Ammon's horn (tissue), 1 donor: ENCODE results near the gene AGTR1.

Experiments used
- DNase-seq: peaks from one replicate; pipeline ENCODE4 v3.0.0-alpha.2; 2016; ENCODE audit warnings: low spot score

The AGTR1 gene

DNA sequence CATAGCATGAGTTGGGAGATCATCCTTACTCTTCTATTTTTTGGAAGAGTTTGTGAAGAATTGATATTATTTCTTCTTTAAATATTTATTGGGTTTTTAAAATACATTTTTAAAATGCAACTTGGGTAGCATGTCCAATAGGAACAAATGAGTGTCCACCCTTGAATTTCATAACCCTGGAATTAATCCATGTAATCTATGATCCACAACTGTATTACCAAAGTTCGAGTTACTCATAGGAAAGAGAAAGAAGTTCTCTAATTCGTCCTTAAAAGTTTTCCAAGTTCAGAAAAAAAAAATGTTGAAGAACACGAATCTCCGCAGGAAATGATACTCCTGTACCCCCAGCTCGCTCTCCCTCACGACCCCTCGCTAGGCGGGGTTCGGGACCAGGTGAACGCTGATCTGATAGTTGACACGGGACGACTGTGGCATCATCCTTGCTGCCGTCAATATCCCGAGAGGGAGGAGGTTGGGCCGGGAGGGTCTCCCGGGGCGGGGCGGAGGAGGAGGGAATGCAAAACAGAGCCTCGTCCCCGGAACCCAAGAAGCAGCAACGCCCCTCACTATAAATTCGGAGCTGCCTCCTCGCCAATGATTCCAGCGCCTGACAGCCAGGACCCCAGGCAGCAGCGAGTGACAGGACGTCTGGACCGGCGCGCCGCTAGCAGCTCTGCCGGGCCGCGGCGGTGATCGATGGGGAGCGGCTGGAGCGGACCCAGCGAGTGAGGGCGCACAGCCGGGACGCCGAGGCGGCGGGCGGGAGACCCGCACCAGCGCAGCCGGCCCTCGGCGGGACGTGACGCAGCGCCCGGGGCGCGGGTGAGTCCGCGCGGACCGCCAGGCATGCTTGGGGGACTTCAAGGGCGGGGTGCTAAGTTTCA is at the start of gene AGTR1:
TSS of gene AGTR1 (plus strand) at position 598 of the 884 bp plus-strand sequence. CDS start 43,133 bp downstream, outside the sequence.
- peak; percentile 3 for DNase-seq

DNA sequence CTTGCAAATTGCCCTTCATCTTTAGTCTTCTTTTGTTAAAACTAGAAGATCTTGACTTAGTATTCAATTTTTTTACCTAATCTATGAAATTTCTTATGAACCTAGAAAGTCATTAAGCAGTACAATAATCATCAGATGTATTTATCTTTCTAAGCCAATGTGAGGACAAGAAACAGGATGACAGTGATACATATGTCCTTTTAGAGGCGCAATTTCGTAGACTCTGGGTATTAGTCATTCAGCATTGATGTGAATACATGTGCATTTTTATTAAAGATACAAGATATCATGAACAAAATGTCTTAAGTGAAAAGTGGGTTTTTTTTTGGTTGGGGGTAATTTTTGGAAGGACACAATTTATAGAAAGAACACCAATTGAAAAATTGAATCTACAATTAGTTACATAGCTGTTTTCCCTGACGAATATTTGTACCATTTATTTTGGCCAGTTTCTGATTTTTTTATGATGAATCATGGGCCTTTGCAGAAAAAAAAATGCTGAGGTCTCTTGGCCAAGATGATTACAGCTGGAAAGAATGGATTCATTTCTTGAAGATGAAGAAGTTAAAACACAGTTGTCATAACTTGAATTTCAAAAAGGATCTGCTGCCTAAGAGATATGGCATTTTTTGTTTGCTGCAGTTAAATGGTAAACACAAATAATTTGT is 48.9 kb upstream of the AGTR1 start:
- no peak for DNase-seq

DNA sequence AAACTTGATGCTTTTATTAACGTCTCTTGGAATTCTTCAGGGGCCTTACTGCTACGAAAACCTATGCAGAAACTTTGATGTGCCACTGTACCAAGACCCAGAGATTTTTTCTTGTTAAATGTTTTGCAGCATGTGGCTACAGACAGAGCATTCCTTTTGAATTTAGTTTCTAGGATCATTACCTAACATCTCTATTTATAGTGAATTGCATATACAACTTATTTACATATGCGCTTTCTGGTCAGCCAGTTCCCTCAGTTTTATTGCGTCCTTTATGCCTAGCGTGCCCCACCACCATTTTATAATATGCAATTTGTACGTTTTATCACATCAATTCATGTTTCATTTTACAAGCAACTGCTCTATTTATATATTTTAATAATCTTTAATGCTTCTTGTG is 46.2 kb upstream of the AGTR1 start:
- DNase-seq, result no peak

DNA sequence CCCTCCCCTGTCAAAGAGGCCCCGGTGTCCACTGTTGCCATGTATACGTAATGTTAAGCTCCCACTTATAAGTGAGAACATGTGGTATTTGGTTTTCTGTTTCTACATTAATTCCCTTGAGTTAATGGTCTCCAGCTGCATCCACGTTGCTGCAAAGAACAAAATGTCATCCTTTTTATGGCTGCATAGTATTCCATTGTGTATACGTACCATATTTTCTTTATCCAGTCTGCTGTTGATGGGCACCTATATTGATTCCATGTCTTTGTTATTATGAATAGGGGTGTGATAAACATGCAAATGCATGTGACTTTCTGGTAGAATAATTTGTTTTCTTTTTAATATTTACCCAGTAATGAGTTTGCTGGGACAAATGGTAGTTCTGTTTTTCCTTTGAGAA is 43.3 kb upstream of the AGTR1 start:
- no peak for DNase-seq

DNA sequence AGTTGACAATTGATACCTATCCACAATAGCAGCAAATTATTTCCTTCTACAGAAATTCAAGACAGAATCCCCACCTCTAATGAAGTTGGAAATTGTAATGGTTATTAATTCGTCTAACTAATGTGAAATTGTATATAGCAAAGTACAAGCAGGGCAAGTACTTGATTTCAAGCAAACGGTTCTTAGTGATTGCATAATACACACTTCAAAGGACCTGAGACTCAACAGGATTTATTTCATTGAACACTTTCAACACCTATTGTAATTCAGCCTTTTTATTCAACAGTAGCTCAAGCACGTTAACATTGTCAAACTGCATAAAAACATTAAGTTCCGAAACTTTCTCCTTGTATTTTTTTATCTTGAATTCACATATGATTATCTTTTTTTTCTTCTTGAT is 40.2 kb upstream of the AGTR1 start:
- DNase-seq, result no peak

DNA sequence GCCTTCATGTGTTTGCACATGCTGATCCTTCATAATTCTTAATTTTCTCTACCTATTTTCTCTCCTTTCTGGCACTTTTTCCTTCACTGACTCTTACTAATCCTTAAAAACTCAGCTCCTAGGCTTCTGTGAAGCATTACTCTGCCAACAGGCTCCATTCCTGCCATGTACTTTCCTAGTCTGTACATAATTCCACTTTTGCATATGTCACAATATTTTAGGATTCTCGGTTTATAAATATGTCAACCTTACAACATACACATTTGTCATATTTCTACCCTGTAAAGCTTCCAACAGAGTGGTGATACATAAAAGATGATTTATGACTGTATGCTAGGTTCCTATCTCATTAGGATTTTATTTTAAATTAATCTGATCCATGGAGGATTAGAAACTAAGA is 38.2 kb upstream of the AGTR1 start:
- no peak for DNase-seq

DNA sequence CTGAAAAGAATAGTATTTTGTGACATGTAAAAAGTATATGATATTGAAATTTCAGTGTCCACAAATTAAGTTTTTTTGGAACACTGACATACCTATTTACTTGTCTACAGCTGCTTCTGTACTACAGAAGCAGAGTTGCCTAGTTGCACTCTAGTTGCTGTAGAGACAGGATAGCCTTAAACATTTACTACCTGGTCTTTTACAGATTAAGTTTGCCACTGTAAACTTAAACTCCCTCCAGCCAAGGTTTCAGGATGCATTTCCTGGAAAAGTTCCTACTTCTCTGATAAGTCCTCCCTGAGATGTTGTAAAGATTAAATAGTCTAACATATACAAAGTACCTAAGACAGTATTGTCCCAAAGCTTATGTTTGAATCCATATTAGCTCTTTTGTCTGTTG is 17.4 kb upstream of the AGTR1 start:
- no peak for DNase-seq

DNA sequence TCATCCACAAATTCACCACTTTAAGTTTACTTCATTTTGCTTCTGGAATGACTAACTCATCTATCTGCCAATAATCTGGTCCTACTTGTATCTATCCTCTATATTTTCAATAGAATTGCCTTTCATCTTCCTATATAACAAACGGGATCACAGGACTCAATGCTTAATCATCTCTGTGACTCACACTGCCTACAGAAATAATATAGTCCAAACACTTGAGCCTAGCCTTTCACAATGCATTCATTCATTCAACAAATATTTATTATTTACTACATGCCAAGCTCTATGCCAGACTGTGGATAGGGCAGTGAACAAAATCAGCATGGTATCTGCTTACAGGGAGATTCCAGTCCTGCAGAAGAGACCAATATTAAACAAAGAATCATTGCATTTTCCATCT is 16.6 kb upstream of the AGTR1 start:
- DNase-seq, result no peak

DNA sequence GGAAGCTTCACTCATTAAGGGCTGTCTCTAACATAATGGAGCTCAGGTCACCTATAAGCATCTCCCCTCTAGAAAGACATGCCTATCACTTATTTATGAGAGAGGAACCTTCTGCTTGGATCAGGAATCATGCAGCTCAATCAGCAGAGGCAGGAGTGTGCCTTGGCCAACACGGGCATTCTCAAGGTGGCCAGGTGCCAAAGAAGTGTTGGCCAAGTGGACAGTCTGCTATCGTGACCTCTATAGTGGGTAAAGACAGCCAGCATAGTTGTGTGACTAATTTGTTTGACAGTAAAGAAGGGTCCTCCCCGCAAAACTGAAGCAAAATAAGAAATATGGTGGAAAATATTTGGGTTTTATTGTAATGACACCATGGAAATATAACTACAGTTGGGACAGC is 14.7 kb upstream of the AGTR1 start:
- no peak for DNase-seq

DNA sequence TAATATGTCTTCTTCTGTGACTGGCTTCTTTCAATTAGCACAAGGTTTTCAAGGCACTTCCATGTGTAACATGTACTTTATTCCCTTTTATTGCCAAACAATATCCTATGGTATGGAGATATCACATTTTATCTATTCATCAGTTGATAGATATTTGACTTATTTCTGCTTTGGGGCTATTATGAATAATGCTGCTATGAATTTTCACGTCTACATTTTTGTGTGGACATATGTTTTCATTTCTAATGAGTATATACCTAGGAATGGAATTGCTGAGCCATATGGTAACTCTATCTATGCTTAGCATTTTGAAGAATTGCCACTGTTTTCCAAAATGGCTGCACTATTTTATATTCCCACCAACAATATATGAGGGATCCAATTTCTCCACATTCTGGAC is 3.6 kb upstream of the AGTR1 start:
- no peak for DNase-seq

DNA sequence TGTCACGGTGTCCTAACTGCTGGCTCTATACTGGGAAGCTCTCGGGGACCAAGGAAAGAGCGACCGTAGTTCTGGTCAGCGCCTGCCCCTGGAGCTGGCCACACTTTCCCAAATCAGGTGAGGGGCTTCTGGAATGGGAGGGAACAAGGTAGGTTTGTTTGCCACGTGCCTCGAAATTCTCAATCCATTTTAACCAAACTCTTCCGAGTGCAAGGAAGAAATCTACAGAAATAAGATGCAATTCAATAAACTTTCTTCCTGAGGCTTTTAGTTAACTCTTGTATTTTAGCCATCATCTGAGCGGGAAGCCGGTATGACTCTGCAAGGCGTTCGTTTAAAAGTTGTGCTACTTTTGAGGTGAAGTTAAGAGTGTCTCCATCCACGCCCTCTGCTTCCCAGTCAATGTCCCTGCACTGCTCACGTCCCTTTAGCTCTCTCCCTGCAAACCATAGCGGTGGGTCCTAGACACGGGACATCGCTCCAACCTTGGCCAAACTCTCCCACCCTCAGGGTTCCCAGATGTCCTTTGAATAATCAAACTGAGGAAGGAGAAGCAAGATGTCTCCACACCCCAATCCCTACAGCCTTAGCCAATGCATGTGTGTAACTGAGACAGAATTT is 597 bp downstream of the AGTR1 start:
- no peak for DNase-seq

DNA sequence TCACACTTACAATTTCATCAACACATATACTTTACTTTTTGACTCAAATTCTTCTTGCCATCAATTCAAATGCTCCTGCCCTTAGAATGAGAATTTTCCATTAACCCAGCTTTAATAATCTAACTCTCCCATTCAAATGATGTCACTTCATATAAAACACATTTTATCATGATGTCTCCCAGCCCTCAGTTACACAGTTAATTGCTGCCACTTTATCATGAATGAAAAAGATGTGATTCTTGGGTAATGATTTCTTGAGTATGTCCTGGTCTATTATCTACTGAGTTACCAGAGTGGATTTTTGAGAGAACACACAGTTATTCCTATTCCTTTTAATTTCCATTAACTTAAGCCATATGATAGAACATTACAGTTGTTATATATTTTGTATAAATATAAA is 7.6 kb downstream of the AGTR1 start:
- no peak for DNase-seq

DNA sequence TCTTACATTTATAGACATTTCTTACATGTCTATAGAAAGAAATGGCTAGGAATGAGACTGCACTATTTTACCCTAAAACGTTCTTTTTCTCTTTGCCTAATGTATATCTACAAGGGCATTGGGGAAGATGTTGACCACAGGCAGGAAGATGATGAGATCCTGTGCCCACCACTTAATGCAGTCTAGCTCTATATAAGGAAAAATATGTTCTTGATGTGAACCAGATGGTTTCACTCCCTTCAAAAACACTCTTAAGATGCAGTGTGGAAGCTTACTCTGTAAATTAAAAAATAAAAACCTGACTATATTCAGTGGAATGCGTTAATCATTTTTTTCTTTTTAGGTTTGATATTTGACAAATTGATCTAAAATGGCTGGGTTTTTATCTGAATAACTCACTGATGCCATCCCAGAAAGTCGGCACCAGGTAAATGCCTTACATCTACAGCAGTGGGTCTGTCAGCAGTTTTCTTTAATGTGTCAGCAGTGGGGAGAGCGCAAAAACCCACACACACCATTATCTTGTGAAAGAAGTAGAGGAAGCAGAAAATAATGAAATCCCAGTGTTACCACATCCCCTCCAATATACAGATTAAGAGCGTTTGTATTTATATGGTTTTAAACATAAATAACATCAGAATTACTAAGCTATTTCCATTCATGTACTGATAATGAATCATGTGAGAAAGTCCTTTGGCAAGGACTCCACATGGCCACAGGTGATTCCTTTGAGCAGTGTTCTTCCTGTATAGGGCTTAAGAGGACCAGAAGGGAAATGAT is 10.1 kb downstream of the AGTR1 start:
- DNase-seq, result no peak

DNA sequence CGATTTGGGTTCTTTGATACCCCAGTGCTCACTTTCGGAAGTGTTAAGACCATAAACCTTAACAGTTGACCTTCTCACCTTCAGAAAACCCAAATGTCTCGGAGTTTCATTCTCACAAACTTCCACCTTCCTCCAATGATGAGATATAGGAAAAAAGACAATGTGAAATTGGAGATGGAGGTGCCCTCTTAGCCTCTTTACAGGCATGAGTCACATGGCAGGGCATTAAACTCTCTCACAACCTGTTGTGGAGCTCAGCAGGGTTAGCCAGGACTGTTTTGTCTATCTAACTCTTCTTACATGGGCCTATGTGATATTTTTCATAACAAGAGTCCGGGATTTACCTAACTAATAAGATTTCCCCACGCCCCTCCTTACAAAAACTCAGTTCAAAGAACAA is 10.7 kb downstream of the AGTR1 start:
- DNase-seq, result no peak

DNA sequence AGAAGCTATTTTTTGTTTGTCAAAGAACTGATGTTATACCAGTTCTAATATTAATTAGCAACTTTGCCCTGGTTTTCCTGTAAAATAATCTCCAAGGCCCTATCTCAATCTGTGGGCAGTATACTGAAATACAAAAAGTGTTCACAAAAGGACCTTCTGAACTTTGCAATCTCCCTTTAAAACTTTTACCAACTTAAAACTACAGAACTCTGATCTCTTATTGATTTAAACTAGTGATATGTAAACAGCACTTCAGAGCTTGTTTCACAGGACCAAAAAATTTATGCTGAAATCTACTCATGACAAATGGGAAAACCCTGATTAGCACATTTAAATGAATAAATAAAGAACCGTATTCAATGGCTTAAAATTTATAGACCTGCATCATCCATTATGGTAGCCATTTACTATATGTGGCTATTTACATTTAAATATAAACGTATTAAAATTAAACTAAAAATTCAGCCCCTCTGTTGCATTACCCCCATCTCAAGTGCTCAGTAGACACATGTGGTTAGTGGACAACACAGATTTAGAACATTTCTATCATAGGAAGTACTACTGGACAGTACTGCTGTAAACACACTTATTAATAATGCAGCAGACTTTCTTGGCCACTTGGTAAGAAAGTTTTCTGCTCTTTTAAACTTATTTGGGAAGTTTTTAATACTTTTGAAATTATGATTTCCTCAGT is 12.0 kb downstream of the AGTR1 start:
- DNase-seq, result no peak

DNA sequence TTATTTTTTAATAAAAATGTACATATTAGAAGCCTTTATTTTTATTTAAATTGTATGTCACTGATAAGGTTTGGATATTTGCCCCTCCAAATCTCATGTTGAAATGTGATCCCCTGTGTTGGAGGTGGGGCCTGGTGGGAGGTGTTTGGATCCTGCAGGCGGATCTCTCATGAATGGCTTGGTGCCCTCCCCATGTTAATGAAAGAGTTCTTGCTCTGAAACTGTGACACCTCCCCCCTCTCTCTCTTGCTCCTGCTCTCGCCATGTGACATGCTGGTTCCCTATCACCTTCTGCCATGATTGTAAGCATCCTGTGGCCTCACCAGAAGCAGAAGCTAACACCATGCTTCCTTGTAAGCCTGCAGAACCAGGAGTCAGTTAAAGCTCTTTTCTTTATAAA is 13.0 kb downstream of the AGTR1 start:
- no peak for DNase-seq

DNA sequence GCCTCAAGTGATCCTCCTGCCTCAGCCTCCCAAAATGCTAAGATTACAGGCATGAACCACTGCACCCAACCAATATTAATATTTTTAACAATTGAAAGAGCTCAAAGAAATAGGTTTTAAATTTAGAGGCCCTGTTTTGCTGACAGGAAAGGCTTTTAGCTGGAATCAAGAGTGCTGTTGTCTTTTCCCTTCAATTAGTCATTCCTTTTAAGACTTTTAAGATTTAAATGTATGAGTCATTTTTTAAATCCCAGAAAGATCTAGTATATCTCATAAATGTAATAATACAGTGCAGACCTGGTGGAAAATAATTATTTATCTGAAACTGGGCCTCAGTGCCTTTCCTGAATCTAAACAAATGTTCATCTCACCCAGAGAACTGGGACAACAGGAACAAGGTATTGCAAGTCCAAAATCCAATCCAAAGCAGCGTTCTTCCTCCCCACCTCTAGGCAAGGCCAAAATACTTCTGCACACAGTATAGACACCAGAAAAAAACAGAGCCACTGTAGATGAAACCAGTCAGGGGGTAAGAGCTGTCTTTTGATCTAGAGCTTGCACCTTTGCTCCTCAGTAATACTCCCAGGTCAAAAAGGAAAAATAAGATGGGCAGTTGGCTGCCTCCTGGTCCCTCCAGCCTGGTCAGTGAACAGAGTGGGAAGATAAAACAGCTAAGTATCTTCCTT is 14.4 kb downstream of the AGTR1 start:
- no peak for DNase-seq

DNA sequence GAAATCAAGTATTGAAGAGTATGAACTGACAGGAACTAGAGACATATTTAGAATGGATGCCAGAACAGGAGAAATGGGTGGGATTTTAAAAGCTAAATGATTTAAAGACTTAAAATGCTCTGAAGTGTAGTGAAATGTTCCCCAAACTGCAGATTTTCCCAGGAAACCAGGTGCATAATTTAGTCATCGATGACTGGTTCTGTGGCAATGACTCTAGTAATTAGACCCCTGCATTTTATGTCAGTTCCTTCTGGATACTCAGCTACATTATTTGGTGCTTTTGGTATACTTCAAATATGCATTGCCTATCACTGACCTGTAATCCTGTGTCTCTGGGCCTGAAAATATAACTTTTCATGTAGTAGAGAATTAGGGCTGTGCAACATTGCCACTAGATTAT is 16.8 kb downstream of the AGTR1 start:
- no peak for DNase-seq

DNA sequence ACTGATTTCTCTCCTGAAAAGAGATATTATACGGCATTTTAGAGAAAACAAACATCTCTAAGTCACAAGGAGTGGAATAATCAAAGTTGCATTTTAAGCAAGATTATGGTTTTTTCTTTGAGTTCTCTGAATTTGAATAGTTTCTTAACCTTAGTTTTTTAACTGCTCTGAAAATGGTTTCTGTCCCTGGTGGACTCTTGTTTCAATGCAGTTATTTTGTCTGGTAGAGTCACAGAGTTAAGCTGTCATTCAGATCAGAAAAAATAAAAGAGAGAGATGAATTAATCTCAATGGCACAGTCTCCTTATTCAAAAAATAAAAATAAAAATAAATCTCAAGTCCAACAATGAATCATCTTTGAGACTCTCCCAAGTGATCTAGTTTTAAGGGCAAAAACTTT is 19.0 kb downstream of the AGTR1 start:
- DNase-seq, result no peak

DNA sequence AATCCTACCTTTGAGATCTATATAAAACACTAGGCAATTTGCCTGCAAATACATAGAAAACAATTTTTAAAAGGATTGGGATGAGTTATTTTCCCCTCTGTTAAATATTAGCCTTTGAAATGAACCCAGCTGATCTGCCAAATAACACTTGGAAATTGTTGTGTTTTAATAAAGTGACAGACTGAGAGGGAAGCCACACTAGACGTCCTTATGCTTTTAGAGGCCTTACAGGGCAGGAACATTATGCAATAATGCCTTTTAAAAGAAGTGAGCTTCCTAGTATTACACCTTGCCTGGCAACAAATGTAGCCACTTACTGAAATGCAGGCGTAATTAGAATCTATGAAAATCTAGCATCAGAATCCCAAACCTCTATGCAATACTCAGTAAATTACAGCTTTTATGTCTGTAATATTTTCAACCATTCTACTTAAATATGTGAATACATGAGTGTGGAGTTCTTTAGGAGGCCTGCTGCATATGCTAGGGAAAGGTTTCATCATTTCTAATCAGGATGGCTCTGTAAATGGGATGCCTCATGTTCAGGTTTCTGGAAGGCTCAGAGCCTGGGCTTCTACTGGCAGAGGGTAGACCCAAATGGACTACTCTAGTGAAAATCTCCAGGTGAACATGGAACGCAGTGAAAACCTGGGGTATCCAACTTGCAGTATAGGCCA is 20.3 kb downstream of the AGTR1 start:
- DNase-seq, result no peak
